Measurements from ENCODE around the gene ASPA.

ASPA gene

DNA sequence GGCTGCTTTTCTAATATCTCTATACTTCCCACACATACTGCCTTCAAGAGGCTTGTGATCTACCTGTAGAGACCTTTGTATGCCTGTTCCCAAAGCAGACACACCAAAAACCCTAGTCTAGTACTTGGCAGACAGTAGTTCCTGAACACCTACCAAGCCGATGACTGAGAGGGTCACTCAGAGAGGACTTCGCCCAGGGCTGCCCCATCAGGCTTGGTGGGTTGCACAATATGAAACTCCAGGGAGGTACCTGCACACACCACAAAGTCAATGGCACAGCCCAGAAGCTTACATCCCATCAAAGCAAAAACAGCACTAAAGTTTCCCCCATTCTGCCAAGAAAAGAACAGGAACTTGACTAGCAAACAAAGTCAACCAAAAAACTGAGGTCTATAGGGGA, 30.3 kb downstream of the ASPA start:
- no peak for DNase-seq (ENCODE audit: extremely low spot score)
- ChIA-PET POLR2A (no interaction called here), CTCF (no interaction called here)
- TF ChIP-seq, protein P1, sequence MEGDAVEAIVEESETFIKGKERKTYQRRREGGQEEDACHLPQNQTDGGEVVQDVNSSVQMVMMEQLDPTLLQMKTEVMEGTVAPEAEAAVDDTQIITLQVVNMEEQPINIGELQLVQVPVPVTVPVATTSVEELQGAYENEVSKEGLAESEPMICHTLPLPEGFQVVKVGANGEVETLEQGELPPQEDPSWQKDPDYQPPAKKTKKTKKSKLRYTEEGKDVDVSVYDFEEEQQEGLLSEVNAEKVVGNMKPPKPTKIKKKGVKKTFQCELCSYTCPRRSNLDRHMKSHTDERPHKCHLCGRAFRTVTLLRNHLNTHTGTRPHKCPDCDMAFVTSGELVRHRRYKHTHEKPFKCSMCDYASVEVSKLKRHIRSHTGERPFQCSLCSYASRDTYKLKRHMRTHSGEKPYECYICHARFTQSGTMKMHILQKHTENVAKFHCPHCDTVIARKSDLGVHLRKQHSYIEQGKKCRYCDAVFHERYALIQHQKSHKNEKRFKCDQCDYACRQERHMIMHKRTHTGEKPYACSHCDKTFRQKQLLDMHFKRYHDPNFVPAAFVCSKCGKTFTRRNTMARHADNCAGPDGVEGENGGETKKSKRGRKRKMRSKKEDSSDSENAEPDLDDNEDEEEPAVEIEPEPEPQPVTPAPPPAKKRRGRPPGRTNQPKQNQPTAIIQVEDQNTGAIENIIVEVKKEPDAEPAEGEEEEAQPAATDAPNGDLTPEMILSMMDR (IDR thresholded peaks at IDR 0.05; ENCODE audit: control extremely low read depth, extremely low read depth, low read depth, missing control alignments) = no peak

DNA sequence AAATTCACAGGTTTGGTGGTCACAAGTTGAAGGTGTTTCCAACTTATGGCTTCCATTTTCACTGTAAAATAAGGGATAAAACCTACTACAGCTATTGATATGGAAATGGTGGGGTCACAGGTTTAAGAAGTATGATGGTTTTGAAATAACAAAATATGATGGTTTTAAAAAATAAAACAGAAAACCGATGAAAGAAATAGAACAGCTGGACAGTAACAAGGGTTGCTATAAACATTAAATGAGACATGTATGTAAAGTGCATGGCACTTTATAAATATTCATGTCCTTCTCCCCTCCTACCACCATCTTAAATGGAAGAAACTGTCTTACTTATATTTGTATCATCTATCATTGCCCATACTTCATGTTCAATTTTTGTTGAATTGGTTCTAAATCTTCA, 31.3 kb downstream of the ASPA start:
- ChIA-PET CTCF (no interaction called here), POLR2A (no interaction called here)

DNA sequence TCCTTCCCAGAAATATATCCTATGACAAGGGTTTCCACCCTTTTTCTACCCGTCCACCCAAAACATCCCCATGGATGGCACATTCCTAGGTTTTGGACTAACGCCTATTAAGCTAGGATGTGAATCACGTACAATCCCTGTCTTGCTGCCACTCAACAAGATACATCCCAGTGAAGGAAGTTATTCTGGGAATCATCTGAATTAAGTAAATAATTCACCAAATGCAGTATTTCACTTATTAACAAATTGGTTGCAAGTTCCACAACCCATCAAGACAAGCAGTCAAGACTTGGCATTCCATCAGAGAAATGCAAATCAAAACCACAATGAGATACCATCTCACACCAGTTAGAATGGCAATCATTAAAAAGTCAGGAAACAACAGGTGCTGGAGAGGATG, 32.1 kb downstream of the ASPA start:
- TF ChIP-seq, protein P1 (IDR thresholded peaks at IDR 0.05; ENCODE audit: control extremely low read depth, extremely low read depth, low read depth, missing control alignments) = no peak
- DNase-seq (ENCODE audit: extremely low spot score) = no peak
- CTCF ChIA-PET = no interaction called here
- POLR2A ChIA-PET = no interaction called here

More for the DNA sequence above, 31.3 kb downstream of the ASPA start:
- TF ChIP-seq, protein P1 (IDR thresholded peaks at IDR 0.05; ENCODE audit: control extremely low read depth, extremely low read depth, low read depth, missing control alignments) = no peak
- DNase-seq (ENCODE audit: extremely low spot score) = no peak

DNA sequence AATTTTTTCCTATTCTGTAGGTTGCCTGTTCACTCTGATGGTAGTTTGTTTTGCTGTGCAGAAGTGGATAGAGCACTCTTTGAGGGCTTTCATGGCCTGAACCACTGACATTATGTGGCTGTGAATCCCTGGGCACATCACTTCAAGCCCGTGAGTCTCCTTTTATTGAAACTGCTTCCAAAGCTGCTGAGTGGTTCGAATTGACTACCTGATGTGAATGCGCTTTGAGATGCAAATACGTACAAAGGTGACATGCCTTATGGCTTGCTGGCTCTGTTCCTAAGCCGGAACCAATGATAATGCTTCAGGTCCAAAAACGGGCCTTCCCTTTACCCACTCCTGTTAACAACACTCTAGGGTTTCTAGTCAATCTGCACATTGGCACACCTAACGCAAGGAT, 34.3 kb downstream of the ASPA start:
- TF ChIP-seq, protein P1 (IDR thresholded peaks at IDR 0.05; ENCODE audit: control extremely low read depth, extremely low read depth, low read depth, missing control alignments) = no peak
- CTCF ChIA-PET = no interaction called here
- POLR2A ChIA-PET = no interaction called here
- DNase-seq (ENCODE audit: extremely low spot score) = no peak

DNA sequence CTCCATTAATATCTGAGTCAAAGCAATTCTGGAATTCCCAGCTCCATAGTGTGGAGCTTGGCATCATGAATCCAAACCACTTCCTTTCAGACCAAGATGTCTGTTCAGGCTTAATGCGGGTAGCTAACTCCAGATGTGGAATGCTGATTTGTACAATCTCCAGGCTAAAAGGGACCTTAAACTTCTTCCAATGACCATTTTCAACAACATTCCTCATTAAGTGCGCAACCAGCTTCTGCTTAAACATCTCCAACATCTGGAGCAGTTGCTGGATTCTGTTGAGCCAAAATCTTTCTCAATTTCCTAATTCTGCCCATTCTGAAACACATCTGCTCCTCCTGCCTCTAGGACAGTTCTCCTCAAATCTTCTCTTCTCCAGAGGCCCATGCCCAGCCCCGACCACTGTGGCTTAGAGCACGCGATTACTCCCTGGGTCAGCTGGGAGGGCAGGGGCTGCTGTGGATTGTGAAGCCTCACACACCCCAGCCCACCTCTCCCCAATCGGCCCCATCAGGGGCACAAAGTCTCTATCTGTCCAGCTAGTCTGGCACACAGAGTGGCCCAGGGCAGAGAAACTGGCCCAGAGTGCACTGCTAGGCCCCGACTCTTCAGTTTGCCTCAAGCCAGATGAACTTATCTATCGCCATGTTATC, 36.2 kb downstream of the ASPA start:
- no peak for DNase-seq (ENCODE audit: extremely low spot score)
- TF ChIP-seq, protein P1 (IDR thresholded peaks at IDR 0.05; ENCODE audit: control extremely low read depth, extremely low read depth, low read depth, missing control alignments) = no peak
- ChIA-PET POLR2A (interaction anchor here (0.6 kb wide), 1 partner anchor 81 kb away, joined by 4 read pairs; no protein-coding TSS in a partner anchor), CTCF (interaction anchor here (1.1 kb wide), 1 partner anchor 9 kb away, joined by 3 read pairs; no protein-coding TSS in a partner anchor)

DNA sequence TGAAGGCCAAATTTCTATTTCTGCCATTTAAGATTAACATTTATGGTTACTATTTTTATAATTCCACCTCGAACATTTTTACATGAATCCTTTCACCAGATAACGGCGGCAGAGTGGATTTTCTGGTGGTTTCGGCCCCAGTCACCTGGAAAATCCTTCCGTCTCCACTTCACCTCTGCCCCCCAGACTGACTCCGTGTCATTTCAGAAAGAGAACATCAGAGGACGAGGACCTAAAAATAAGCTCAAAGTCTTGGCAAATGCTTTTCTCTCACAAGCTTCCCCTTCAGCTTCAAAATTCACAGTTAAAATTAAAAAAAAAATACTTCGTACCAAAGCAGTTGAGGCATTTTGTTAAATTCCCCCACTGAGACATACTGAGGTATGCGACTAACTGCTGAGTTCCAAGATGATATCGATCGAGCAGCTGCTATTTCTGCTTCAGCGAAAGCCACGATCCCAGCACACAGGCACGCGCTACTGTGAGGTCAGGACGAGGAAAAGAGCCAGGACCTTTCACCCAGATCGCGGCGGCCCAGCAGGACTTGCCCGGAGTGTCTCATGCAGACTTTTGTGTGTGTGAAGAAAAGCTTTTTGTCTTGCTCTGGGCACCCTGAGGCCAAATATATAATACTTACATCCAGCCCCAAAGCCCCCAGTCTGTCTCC, 36.8 kb downstream of the ASPA start:
- POLR2A ChIA-PET = no interaction called here
- no peak for DNase-seq (ENCODE audit: extremely low spot score)
- CTCF ChIA-PET = interaction anchor here (1.1 kb wide), 1 partner anchor 10 kb away, joined by 3 read pairs; no protein-coding TSS in a partner anchor
- TF ChIP-seq, protein P1 (IDR thresholded peaks at IDR 0.05; ENCODE audit: control extremely low read depth, extremely low read depth, low read depth, missing control alignments) = no peak
